HG02610 (cell line): Measurements from ENCODE around the gene CENPT.

Source experiments
- ATAC-seq: cut with Tn5 transposase; IDR thresholded peaks from one replicate; pipeline ENCODE4 v1.9.1; 2021; ENCODE audit warnings: mild to moderate bottlenecking, moderate library complexity; ENCODE audit not compliant: unreplicated experiment

CENPT gene

DNA sequence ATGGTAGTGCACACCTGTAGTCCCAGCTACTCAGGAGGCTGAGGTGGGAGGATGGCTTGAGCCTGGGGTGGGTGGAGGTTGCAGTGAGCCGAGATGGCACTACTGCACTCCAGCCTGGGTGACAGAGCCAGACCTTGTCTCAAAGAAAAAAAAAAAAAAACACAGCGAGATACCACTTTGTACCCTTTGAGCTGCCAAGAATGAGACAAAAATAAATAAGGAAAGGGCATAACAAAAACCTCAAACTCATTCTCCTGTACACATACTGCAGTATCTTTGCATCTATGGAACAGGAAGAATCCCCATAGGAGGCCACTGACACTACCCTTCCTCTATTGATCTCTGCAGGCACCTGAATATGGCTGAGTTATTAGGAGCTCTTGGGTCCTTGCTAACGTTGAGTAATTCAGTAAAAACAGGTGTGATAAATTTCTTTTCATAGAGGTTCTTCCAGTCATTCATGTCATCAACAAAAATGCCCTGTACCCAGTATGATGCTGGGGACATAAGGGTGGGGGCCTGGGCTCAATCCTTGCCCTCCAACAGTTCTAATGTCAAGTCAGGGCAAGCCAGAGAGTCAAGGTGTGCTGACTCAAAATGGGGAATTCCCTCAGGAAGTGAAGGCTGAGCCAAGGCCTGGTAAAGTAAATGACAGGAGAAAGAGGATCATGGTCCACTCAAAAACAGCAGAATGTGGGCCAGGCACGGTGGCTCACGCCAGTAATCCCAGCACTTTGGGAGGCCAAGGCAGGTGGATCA, 68.1 kb downstream of the CENPT start:
- ATAC-seq: no peak
